Measurements from ENCODE around the gene HOXB7. TPM values are rescaled to one million over a fixed set of nuclear protein-coding genes. Genes with fewer than 3 reads are reported as not detected.

Gene HOXB7
- total and polyA plus RNA-seq, 2 experiments from 2014 or later: 11.1 to 18.9 TPM

GRCh38 chr17:48624544-48625494 lies 14.0 kb upstream of the HOXB7 start:
- Histone ChIP-seq H3K79me2 (ENCODE audit: insufficient read depth) (no peaks in the 10 kb centered on the region), H3F3A (ENCODE audit: insufficient read depth) (no peaks in the 10 kb centered on the region), H3K27me3 (replicated peaks; ENCODE audit: insufficient read depth) (peaks cover 98% of the 10 kb centered on the region), H4K20me1 (ENCODE audit: insufficient read depth) (no peaks in the 10 kb centered on the region), H3K9me2 (ENCODE audit: insufficient read depth) (no peaks in the 10 kb centered on the region), H3K9me3 (ENCODE audit: low read depth) (no peaks in the 10 kb centered on the region), H3K9ac (no peak overlapping the region), H2AFZ (peak overlapping the region; percentile 50; the same call in 1 of the 2 replicates), H3K4me2 (ENCODE audit: unreplicated experiment) (peak overlapping the region; percentile 62), H3K36me3 (ENCODE audit: low read depth) (no peaks in the 10 kb centered on the region), H3K4me1 (ENCODE audit: insufficient read depth) (no peaks in the 10 kb centered on the region), H3K4me3 (peak overlapping the region; percentile 41), H3K27ac (no peak overlapping the region)
- peak; percentile 25; the same call in 1 of the 2 replicates for TF ChIP-seq EZH2phosphoT487 (IDR thresholded peaks at IDR 0.05; ENCODE audit: insufficient read depth, low read depth)
- peak; percentile 91 for TF ChIP-seq EZH2 (IDR thresholded peaks at IDR 0.05; ENCODE audit: insufficient read depth, poor library complexity, severe bottlenecking)
- DNase-seq: peak; percentile 44
- in situ Hi-C loops (cut with MboI): no loop called here
- 5 to 6% methylated on average over 47 to 49 of the region's 66 CpGs for WGBS, 2 experiments (ENCODE audit: low coverage in 1 of 2, low lambda C conversion rate in 2 of 2, missing lambda C conversion rate in 2 of 2)

GRCh38 chr17:48624118-48624517 lies 13.3 kb upstream of the HOXB7 start:
- Histone ChIP-seq H3K9me3 (ENCODE audit: low read depth) (no peaks in the 10 kb centered on the region), H3K79me2 (ENCODE audit: insufficient read depth) (no peaks in the 10 kb centered on the region), H3K27me3 (replicated peaks; ENCODE audit: insufficient read depth) (peaks cover 98% of the 10 kb centered on the region), H3K36me3 (ENCODE audit: low read depth) (no peaks in the 10 kb centered on the region), H3K4me1 (ENCODE audit: insufficient read depth) (no peaks in the 10 kb centered on the region), H4K20me1 (ENCODE audit: insufficient read depth) (no peaks in the 10 kb centered on the region), H2AFZ (no peak overlapping the region), H3K27ac (no peak overlapping the region), H3K4me2 (ENCODE audit: unreplicated experiment) (no peak overlapping the region), H3K9me2 (ENCODE audit: insufficient read depth) (no peaks in the 10 kb centered on the region), H3K4me3 (no peak overlapping the region), H3F3A (ENCODE audit: insufficient read depth) (no peaks in the 10 kb centered on the region), H3K9ac (no peak overlapping the region)
- WGBS, 2 experiments (ENCODE audit: low coverage in 1 of 2, low lambda C conversion rate in 2 of 2, missing lambda C conversion rate in 2 of 2): 10 to 19% methylated on average over 5 of the region's 5 CpGs
- in situ Hi-C loops (cut with MboI): no loop called here
- DNase-seq: no peak
- TF ChIP-seq EZH2 (IDR thresholded peaks at IDR 0.05; ENCODE audit: insufficient read depth, poor library complexity, severe bottlenecking): no peak
- TF ChIP-seq EZH2phosphoT487 (IDR thresholded peaks at IDR 0.05; ENCODE audit: insufficient read depth, low read depth): 0 out of 2 replicates have a peak, but pooled peaks have one; percentile 26

- no peak overlapping the region for H3K27ac ChIP-seq
- no peaks in the 10 kb centered on the region for H3K9me3 ChIP-seq (ENCODE audit: low read depth)
- no peak for TF ChIP-seq EZH2 (IDR thresholded peaks at IDR 0.05; ENCODE audit: insufficient read depth, poor library complexity, severe bottlenecking)
- no peak for TF ChIP-seq EZH2phosphoT487 (IDR thresholded peaks at IDR 0.05; ENCODE audit: insufficient read depth, low read depth)
- no peaks in the 10 kb centered on the region for H3K9me2 ChIP-seq (ENCODE audit: insufficient read depth)
- H3K36me3 ChIP-seq (ENCODE audit: low read depth): no peaks in the 10 kb centered on the region
- in situ Hi-C loops (cut with MboI): no loop called here
- H3K4me3 ChIP-seq: no peak overlapping the region
- peaks cover 97% of the 10 kb centered on the region for H3K27me3 ChIP-seq (replicated peaks; ENCODE audit: insufficient read depth)
- no peak overlapping the region for H3K4me2 ChIP-seq (ENCODE audit: unreplicated experiment)
- H3K79me2 ChIP-seq (ENCODE audit: insufficient read depth): no peaks in the 10 kb centered on the region
- 20 to 31% methylated on average over 4 of the region's 4 CpGs for whole genome bisulfite sequencing, 2 experiments (ENCODE audit: low coverage in 1 of 2, low lambda C conversion rate in 2 of 2, missing lambda C conversion rate in 2 of 2)
- no peaks in the 10 kb centered on the region for H4K20me1 ChIP-seq (ENCODE audit: insufficient read depth)
- no peaks in the 10 kb centered on the region for H3F3A ChIP-seq (ENCODE audit: insufficient read depth)
- H2AFZ ChIP-seq: no peak overlapping the region
- H3K4me1 ChIP-seq (ENCODE audit: insufficient read depth): no peaks in the 10 kb centered on the region
- DNase-seq: no peak
- no peak overlapping the region for H3K9ac ChIP-seq
These were observed 12.8 kb upstream of the HOXB7 start for GRCh38 chr17:48623583-48623982.

- 23 to 27% methylated on average over 11 of the region's 11 CpGs for WGBS, 2 experiments (ENCODE audit: low coverage in 1 of 2, low lambda C conversion rate in 2 of 2, missing lambda C conversion rate in 2 of 2)
- H3K36me3 ChIP-seq (ENCODE audit: low read depth): no peaks in the 10 kb centered on the region
- no peak for DNase-seq
- H3K9me2 ChIP-seq (ENCODE audit: insufficient read depth): no peaks in the 10 kb centered on the region
- no peak overlapping the region for H3K4me3 ChIP-seq
- TF ChIP-seq EZH2phosphoT487 (IDR thresholded peaks at IDR 0.05; ENCODE audit: insufficient read depth, low read depth) (no peak), EZH2 (IDR thresholded peaks at IDR 0.05; ENCODE audit: insufficient read depth, poor library complexity, severe bottlenecking) (no peak)
- in situ Hi-C loops (cut with MboI): no loop called here
- no peak overlapping the region for H2AFZ ChIP-seq
- H3K79me2 ChIP-seq (ENCODE audit: insufficient read depth): no peaks in the 10 kb centered on the region
- no peaks in the 10 kb centered on the region for H3K9me3 ChIP-seq (ENCODE audit: low read depth)
- H3K9ac ChIP-seq: no peak overlapping the region
- no peaks in the 10 kb centered on the region for H4K20me1 ChIP-seq (ENCODE audit: insufficient read depth)
- H3K27me3 ChIP-seq (replicated peaks; ENCODE audit: insufficient read depth): peaks cover 96% of the 10 kb centered on the region
- H3K27ac ChIP-seq: no peak overlapping the region
- no peak overlapping the region for H3K4me2 ChIP-seq (ENCODE audit: unreplicated experiment)
- H3K4me1 ChIP-seq (ENCODE audit: insufficient read depth): no peaks in the 10 kb centered on the region
- H3F3A ChIP-seq (ENCODE audit: insufficient read depth): no peaks in the 10 kb centered on the region
These were observed 12.0 kb upstream of the HOXB7 start for GRCh38 chr17:48622857-48623256.

All from GM23248 (cell line).